ENCODE results near the gene LLCFC1. TPM values are rescaled to one million over a fixed set of nuclear protein-coding genes. Genes with fewer than 3 reads are reported as not detected.

LLCFC1 gene
- total RNA-seq, 2 donors from 2014 or later = not detected

DNA sequence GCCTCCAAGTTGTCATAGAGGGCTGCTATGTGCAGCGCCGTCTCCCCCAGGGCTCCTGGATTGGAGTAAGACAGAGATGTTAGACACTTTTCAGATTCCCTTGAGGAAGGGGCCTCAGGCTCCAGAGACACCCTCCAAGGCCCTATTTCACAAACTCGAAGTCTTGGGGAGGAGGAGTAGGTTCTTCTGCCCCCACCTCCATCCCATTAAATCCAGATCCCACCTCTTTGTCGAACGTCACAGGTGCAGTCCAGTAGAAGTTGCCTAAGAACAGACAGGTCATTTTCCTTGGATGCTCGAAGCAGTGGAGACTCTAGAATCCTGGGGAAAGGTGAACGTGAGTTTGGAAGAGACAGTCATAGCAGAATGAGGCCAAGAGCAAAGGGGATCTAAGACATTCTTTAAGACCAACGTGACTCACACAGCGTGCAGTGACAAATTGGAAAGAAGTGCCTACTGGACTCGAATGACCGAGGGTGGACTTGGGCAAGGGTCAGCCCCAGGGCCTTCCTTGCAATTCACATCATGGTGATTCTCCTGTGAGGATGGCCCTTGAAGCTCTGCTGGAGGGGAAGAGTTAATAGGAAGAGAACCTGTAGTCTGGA lies 9.1 kb upstream of the LLCFC1 start:
- no peaks in the 10 kb centered on the region for H3K9me3 Mint-ChIP-seq
- ATAC-seq (no peak), DNase-seq (ENCODE audit: low spot score in 2 of 2) (no peak)
- no peak overlapping the region for H3K27ac Mint-ChIP-seq
- H3K36me3 Mint-ChIP-seq = no peaks in the 10 kb centered on the region

GRCh38 chr7:142932386-142933091 lies 6.7 kb upstream of the LLCFC1 start:
- Mint-ChIP-seq H3K9me3 (no peaks in the 10 kb centered on the region), H3K36me3 (no peaks in the 10 kb centered on the region), H3K27ac (no peak overlapping the region)
- ATAC-seq (no peak), DNase-seq (ENCODE audit: low spot score in 2 of 2) (no peak)

DNA sequence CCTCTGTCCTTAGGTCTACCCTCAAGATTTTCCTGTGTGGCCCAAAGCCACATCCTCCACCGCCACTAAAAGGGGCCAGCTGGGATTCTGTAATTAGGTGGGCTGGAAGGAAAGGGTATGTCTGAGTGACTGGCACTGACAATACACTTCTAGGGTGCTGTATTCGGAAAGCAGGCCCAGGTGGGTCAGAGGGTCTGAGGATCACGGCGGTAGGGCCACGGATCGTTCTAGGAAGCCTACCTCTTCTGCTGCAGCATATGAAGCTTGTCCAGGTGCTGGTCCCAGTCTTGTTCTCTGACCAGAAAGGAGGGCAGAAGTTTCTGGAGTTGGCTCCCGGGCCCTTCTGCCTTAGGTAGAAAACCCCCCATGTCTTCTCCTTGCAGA lies 6.2 kb upstream of the LLCFC1 start:
- H3K36me3 Mint-ChIP-seq = no peaks in the 10 kb centered on the region
- no peak for ATAC-seq
- no peaks in the 10 kb centered on the region for H3K9me3 Mint-ChIP-seq
- no peak overlapping the region for H3K27ac Mint-ChIP-seq
- no peak for DNase-seq (ENCODE audit: low spot score in 2 of 2)

DNA sequence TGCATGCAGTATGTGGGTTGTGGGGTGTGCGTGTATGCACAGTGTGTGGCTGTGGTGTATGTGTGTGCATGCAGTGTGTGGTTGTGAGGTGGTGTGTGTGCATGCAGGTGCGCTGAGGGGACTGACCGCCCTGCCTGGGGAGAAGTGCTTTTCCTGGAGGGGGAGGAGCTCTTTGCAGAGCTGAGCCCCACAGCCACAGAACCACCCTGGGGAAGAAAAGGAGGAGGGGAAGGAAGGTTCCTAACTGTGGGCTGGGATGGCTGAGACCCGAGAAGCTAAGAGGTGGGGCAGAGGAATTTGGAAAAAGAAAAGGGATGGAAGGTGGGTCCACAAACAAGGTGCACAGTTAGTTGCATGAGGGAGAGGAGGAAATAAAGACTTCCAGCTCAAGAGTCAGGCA lies 5.7 kb upstream of the LLCFC1 start, which contains the start of gene TRPV5:
Gene TRPV5 (minus strand): TSS at position 123 of the 400 bp plus-strand sequence. CDS start 287 bp downstream, outside the sequence.
- Mint-ChIP-seq H3K36me3 (no peaks in the 10 kb centered on the region), H3K9me3 (no peaks in the 10 kb centered on the region), H3K27ac (no peak within 1 kb of the TSS)
- DNase-seq (ENCODE audit: low spot score in 2 of 2) = no peak
- no peak for ATAC-seq

GRCh38 chr7:142934056-142934455 lies 5.2 kb upstream of the LLCFC1 start:
- H3K9me3 Mint-ChIP-seq = no peaks in the 10 kb centered on the region
- ATAC-seq = no peak
- no peaks in the 10 kb centered on the region for H3K36me3 Mint-ChIP-seq
- DNase-seq (ENCODE audit: low spot score in 2 of 2) = no peak
- no peak overlapping the region for H3K27ac Mint-ChIP-seq

DNA sequence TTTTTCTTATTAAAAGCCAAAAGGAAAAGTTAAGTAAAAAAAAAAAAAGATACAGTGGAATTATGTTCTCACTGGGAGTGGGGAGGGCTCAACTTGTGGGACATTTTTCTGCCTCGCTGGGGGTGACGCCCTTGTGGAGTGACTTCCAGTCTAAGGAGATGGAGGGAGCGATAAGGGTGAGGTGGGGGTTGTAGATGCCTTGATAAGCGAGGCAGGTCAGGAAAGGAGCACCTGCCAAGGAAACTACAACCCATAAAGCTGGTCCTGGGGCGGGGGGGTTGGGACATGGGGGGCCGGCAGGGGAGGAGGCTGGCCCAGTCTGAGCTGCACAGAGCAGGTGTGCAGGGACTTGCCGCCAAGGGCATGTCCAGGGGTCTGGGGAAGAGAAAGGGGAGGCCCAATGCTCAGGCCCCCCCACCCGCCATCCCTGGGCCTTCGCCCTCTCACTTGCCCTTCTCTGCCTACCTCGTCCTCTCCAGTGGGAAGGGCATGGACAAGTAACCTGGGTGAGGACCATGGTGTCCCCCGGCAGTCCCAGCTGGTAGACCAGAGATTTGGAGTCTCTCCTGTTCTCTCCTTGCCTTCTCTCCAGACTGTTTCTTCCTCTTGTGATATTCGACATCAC lies 3.2 kb upstream of the LLCFC1 start:
- ATAC-seq (no peak), DNase-seq (ENCODE audit: low spot score in 2 of 2) (no peak)
- Mint-ChIP-seq H3K36me3 (no peaks in the 10 kb centered on the region), H3K9me3 (no peaks in the 10 kb centered on the region), H3K27ac (no peak overlapping the region)

DNA sequence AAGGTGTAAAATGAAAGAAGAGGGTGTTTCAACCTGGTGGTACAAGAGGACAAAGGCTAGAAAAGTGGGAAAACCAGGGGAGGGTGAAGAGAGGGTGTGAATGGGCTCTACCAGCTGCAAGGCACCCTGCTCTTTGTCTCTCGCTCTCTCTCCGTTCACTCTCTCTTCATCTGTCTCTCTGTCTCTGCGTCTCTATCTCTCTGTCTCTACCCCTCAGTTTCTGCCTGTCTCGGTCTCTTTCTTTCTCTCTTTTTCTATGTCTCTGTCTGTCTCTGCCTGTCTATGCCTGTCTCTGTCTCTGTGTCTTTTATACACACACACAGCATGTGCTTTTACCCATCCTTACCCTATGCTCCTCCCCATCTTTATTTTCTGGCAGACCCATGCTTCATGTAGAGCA lies 673 bp upstream of the LLCFC1 start:
- ATAC-seq = no peak
- no peaks in the 10 kb centered on the region for H3K9me3 Mint-ChIP-seq

DNA sequence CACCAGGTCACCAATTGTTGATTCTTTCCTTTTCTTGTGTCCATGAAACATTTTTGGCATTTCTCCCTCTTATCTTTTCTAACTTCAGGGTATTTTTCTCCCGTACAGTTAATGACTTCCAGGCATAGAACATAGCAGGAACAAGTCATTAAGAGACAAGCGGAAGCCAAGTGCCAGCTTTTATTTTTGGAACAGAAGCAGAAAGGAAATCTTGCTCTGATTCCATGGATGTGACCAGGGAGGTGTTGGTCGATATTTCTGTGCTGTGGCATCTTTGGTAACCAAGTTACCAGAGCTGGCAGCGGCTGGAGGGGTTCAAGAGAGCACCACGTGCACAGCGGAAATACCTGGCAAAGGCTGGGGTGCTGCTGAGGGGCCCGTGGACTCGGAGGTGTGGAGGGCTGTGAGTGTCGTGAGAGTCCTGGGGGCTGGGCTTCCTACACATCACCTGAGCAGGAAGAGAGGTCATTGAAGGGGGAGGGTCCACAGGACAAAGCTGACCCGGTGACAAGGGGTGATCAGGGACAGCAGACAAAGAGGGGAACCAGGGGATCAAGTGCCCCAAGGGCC lies 1.8 kb downstream of the LLCFC1 start:
- H3K27ac Mint-ChIP-seq = peak overlapping the region in 1 of 2 donors; percentile 89
- H3K36me3 Mint-ChIP-seq = no peaks in the 10 kb centered on the region
- no peak for ATAC-seq
- H3K9me3 Mint-ChIP-seq = no peaks in the 10 kb centered on the region
- no peak for DNase-seq (ENCODE audit: low spot score in 2 of 2)

More for the DNA sequence above, 673 bp upstream of the LLCFC1 start:
- Mint-ChIP-seq H3K36me3 (no peaks in the 10 kb centered on the region), H3K27ac (no peak overlapping the region)
- DNase-seq (ENCODE audit: low spot score in 2 of 2) = no peak

- no peaks in the 10 kb centered on the region for H3K36me3 Mint-ChIP-seq
- DNase-seq (ENCODE audit: low spot score in 2 of 2) (no peak), ATAC-seq (no peak)
These were observed 2.3 kb downstream of the LLCFC1 start for GRCh38 chr7:142941541-142941940.

GRCh38 chr7:142942746-142943145 lies 3.5 kb downstream of the LLCFC1 start:
- no peak overlapping the region for H3K27ac Mint-ChIP-seq
- no peaks in the 10 kb centered on the region for H3K9me3 Mint-ChIP-seq
- no peaks in the 10 kb centered on the region for H3K36me3 Mint-ChIP-seq
- DNase-seq (ENCODE audit: low spot score in 2 of 2) = no peak
- ATAC-seq = no peak

More at GRCh38 chr7:142941541-142941940, 2.3 kb downstream of the LLCFC1 start:
- H3K27ac Mint-ChIP-seq = peak overlapping the region in 1 of 2 donors; percentile 89
- no peaks in the 10 kb centered on the region for H3K9me3 Mint-ChIP-seq

GRCh38 chr7:142943706-142944268 lies 4.5 kb downstream of the LLCFC1 start:
- Mint-ChIP-seq H3K36me3 (no peaks in the 10 kb centered on the region), H3K27ac (peak overlapping the region; percentile 11 to 56), H3K9me3 (no peaks in the 10 kb centered on the region)
- DNase-seq (ENCODE audit: low spot score in 2 of 2) = no peak
- no peak for ATAC-seq

- ATAC-seq = no peak
- no peaks in the 10 kb centered on the region for H3K9me3 Mint-ChIP-seq
- no peak for DNase-seq (ENCODE audit: low spot score in 2 of 2)
- no peaks in the 10 kb centered on the region for H3K36me3 Mint-ChIP-seq
- H3K27ac Mint-ChIP-seq = peak overlapping the region in 1 of 2 donors; percentile 11
These were observed 5.7 kb downstream of the LLCFC1 start for GRCh38 chr7:142945001-142945400.

DNA sequence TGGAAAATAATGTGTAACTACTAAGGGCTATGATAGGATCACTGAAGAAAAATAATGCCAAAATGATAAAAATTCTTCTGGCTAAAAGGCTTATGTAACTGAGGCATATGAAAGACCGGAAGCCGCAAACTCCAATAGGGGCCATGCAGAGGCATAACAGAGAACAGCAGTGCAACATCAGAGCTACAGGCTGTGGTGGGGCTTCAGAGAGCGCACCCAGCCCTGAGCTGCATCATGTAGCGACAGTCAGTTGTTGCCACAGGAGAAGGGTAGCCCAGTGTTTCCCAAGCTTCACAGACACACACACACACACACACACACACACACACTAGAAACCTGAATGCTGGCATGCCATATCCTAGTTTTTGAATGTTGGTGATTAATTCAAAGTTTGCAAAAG lies 9.3 kb downstream of the LLCFC1 start:
- DNase-seq (ENCODE audit: low spot score in 2 of 2) = no peak
- no peak for ATAC-seq
- H3K9me3 Mint-ChIP-seq = peaks cover 4 to 6% of the 10 kb centered on the region in 2 donors
- no peak overlapping the region for H3K27ac Mint-ChIP-seq
- H3K36me3 Mint-ChIP-seq = peaks cover 0 to 2% of the 10 kb centered on the region in 2 donors

DNA sequence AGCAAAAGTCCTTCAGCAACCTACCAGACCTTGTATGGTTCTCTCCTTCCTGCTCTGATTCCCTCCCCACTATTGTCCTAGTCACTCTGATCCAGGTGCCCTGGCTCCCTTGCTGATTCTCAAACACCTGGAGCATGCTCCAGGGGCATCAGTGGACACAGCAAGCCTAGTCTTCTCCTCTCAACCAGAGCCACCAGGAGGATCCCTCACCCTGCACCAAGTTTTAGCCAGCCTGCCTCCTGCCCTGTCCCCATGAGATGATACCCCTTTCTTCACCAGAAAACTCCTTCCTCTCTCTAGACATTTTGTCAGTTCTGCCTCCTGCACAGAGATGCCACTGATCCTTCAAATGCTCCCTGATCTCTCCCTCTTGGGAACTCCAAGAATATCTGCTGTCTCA lies 11.0 kb downstream of the LLCFC1 start:
- DNase-seq (ENCODE audit: low spot score in 2 of 2) (no peak), ATAC-seq (no peak)
- peaks cover 0 to 9% of the 10 kb centered on the region in 2 donors for H3K36me3 Mint-ChIP-seq
- H3K9me3 Mint-ChIP-seq = peaks cover 14 to 15% of the 10 kb centered on the region in 2 donors
- H3K27ac Mint-ChIP-seq = no peak overlapping the region

DNA sequence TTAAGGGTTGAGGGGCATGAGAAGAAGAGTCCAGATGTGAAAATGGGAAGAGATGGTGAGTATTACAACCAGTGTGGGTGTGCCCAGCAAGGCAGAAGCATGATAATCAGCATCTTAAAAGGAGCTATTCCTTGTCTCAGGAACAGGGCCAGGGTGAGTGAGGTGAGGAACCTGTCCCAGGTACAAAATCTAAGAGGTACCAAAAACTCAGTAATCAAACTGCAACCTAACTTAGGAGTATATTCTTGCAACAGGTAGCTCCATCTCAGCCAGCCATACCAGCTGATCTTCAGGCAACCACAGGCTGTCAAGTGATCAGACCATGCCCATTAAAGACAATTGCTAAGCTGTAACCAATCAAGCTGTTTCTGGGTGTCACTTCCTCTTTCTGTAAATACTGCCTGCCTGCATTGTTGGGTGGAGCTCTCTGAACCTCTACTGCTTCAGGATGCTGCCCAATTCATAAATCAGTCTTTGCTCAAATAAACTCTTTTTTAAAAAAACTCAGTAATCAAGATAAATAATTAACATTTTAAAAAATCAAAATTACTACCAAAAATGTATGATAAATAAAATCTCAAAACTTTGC lies 15.5 kb downstream of the LLCFC1 start:
- DNase-seq (ENCODE audit: low spot score in 2 of 2) (no peak), ATAC-seq (no peak)
- H3K9me3 Mint-ChIP-seq = peaks cover 25 to 29% of the 10 kb centered on the region in 2 donors
- no peak overlapping the region for H3K27ac Mint-ChIP-seq
- peaks cover 12 to 18% of the 10 kb centered on the region in 2 donors for H3K36me3 Mint-ChIP-seq

GRCh38 chr7:142956951-142957623 lies 17.8 kb downstream of the LLCFC1 start:
- DNase-seq (ENCODE audit: low spot score in 2 of 2) = no peak
- H3K36me3 Mint-ChIP-seq = peaks cover 12 to 18% of the 10 kb centered on the region in 2 donors
- no peak overlapping the region for H3K27ac Mint-ChIP-seq
- peaks cover 25 to 29% of the 10 kb centered on the region in 2 donors for H3K9me3 Mint-ChIP-seq
- no peak for ATAC-seq
